Spinal cord (tissue), 10 donors: ENCODE measurements around the gene RTL3. TPM values are rescaled to one million over a fixed set of nuclear protein-coding genes. Genes with fewer than 3 reads are reported as not detected.
"Not testable (repeated sequence)": the region's sequence is repeated elsewhere in the genome, so short reads cannot be mapped to it uniquely, and the experiment has no call there.

ENCODE experiments used
- DNase-seq, 6 donors: peaks; one replicate each; pipeline versions ENCODE4 v3.0.0 to v3.0.0-alpha.2; 2013 to 2015; ENCODE audit warnings: low spot score in 6 of 6, low read depth in 4 of 6
- H3K27ac ChIP-seq: one replicate; pipeline ENCODE4 v1.5.1; 2013; ENCODE audit warnings: low read depth, low read length, control low read depth
- H3K27me3 ChIP-seq: one replicate; pipeline ENCODE4 v1.6.1; 2013; ENCODE audit warnings: low read length; ENCODE audit not compliant: control insufficient read depth, insufficient read depth
- H3K36me3 ChIP-seq: one replicate; pipeline ENCODE4 v1.6.1; 2013; ENCODE audit warnings: low read length; ENCODE audit not compliant: control insufficient read depth, insufficient read depth
- H3K4me1 ChIP-seq: one replicate; pipeline ENCODE4 v1.6.1; 2013; ENCODE audit warnings: low read length; ENCODE audit not compliant: control insufficient read depth, insufficient read depth
- H3K4me3 ChIP-seq: one replicate; pipeline ENCODE4 v1.5.1; 2013; ENCODE audit warnings: low read depth, low read length, control low read depth
- H3K9me3 ChIP-seq: one replicate; pipeline ENCODE4 v1.6.1; 2013; ENCODE audit warnings: low read length; ENCODE audit not compliant: control insufficient read depth, insufficient read depth
- WGBS: methylation state at CpG from one replicate; pipeline ENCODE4 v1.1.5; 2013; ENCODE audit warnings: missing lambda C conversion rate; ENCODE audit not compliant: insufficient coverage; 5-methylcytosine and 5-hydroxymethylcytosine counted together
- polyA plus RNA-seq, 2 donors: library from polyadenylated mRNA; unstranded; fragments of 120-200 nt; gene quantifications; one replicate each; pipeline ENCODE4 v1.2.1, GENCODE V29; 2013; ENCODE audit not compliant: insufficient read length in 2 of 2
- total RNA-seq, 2 donors: library from RNA; depleted of rRNA in 1 of 2; stranded (reverse); fragments of 120-200 nt in 1 of 2; fragments of >200 nt in 1 of 2; gene quantifications; one replicate each; pipeline versions ENCODE4 v1.2.3 to v1.2.4, GENCODE V29; 2013 to 2014
- donor health status: healthy.

The RTL3 gene
- total and polyA plus RNA-seq, 4 donors = 0.10 TPM; not detected in 3

DNA sequence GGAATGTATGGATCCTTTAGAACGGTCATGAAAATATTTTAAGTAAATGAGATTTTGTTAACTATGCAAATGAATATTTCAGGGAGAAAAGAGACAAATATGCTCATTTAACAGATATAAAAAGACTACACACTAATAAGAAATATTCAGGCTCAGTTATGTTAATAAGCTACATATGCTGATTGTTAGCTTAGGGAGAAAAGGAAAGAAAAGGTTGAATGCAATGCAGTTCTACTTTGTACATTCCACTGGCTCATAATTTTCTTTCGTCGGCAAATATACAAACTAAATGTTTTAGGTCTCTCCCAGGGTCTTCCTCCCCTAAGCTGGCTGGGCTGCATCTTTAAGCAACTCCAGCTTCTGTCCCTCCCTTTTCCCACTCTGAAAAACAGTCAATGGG lies 2.7 kb upstream of the RTL3 start:
- no peak for DNase-seq
- Histone ChIP-seq H3K36me3 (no peaks in the 10 kb centered on the region), H3K4me3 (no peak overlapping the region), H3K27ac (no peak overlapping the region), H3K4me1 (no peaks in the 10 kb centered on the region), H3K27me3 (no peaks in the 10 kb centered on the region), H3K9me3 (no peaks in the 10 kb centered on the region)
- WGBS = no CpG with 5 or more reads among the region's 3 CpGs

DNA sequence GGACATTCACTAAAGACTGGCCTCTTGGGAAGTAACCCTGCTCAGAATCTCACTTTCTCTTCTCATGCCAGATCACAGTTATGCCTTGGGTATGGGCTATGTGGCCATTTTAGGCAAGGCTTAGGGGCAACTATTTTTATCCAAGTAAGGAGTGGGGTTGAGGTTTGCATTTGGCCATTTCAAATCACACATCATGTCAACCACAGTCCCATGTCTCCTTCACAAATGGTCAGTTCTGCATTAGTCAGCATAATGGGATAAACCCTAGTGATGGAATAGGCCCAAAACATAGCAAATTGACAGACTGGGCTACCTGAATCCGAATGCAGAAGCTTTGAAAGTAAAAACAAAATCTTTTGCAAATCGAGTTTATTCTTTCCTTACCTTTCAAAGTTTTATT lies 827 bp upstream of the RTL3 start:
- no peak overlapping the region for H3K4me3 ChIP-seq
- 60% methylated on average over 1 of the region's 2 CpGs for WGBS
- H3K4me1 ChIP-seq = no peaks in the 10 kb centered on the region
- no peak for DNase-seq
- no peaks in the 10 kb centered on the region for H3K27me3 ChIP-seq
- H3K27ac ChIP-seq = no peak overlapping the region
- H3K9me3 ChIP-seq = no peaks in the 10 kb centered on the region
- H3K36me3 ChIP-seq = no peaks in the 10 kb centered on the region

DNA sequence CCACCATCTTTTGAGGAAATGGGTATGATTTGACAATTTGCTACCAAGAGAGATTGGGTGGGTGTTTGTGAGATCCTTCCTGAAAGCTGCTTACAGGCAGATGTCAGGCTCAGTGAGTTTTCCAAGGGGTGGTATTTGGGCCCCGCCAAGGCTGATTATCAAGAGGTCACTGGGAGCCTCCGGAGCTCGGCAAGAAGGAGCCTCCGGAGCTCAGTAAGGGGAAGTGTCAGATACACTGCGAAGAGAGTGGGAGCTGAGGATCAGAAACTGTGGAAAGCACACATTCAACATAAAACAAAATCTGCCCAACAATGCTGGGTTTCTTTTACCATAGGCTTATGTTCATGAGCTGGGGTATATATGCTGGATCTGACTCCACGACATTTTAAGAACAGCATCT lies 714 bp downstream of the RTL3 start:
- 71% methylated on average over 2 of the region's 6 CpGs for WGBS
- no peaks in the 10 kb centered on the region for H3K36me3 ChIP-seq
- no peak overlapping the region for H3K4me3 ChIP-seq
- no peak overlapping the region for H3K27ac ChIP-seq
- H3K9me3 ChIP-seq = no peaks in the 10 kb centered on the region
- no peak for DNase-seq
- no peaks in the 10 kb centered on the region for H3K27me3 ChIP-seq
- H3K4me1 ChIP-seq = no peaks in the 10 kb centered on the region

DNA sequence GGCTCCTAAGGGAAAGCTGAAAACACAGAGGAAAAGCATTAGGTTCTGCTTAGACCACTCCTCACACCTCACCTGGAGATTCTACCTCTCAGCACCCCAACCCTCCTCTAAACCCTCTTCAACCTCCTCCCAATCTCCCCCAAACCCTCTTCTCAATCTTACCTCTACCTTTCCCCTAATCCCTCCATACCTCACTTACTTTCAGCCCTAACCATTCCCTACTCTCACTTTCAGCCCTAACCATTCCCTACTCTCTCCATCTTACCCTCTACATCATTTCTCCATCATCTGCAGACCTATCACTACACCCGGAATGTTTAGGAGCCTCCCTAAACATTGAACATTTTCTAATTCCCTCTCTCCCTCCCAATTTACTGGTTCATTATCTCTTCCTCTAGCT lies 3.5 kb downstream of the RTL3 start:
- WGBS = no CpG with 5 or more reads among the region's 1 CpG
- Histone ChIP-seq H3K27me3 (no peaks in the 10 kb centered on the region), H3K4me3 (no peak overlapping the region), H3K27ac (no peak overlapping the region), H3K36me3 (no peaks in the 10 kb centered on the region), H3K4me1 (no peaks in the 10 kb centered on the region), H3K9me3 (no peaks in the 10 kb centered on the region)
- DNase-seq = no peak

DNA sequence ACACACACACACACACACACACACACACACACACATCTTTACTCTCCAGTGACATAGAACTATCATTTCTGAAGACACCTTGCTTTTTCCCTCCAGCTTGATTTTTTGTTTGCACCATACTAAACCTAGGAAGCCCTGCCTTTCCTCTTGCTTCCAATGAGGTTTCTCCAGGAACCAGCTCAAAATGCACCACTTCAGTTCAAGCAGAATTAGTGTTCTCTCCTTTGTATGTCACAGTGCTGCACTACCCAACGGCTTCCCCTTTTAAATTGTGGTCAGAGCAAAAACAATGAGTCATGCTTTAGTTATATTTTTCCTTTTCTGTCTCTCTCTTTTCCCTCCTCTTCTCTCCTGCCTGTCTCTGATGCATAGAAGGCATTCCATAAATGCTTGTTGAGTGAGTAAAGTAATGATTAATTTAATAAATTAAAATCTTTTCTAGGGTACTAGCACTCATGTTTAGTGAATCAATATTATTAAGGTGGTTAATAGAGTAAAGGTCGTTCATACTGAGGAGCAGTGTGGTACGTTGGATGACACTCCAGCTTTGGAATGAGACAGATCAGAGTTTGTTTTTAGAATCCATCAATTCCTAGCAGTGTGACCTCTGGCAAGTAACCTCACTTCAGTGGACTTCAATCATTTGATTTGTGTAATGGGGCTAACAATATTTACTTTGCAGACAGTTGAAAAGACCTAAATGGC lies 5.9 kb downstream of the RTL3 start:
- 29% methylated on average over 2 of the region's 3 CpGs for WGBS
- DNase-seq = peak in 1 of 6 donors; percentile 3
- Histone ChIP-seq H3K4me1 (no peaks in the 10 kb centered on the region), H3K9me3 (no peaks in the 10 kb centered on the region), H3K27me3 (no peaks in the 10 kb centered on the region), H3K4me3 (no peak overlapping the region), H3K36me3 (no peaks in the 10 kb centered on the region), H3K27ac (no peak overlapping the region)

DNA sequence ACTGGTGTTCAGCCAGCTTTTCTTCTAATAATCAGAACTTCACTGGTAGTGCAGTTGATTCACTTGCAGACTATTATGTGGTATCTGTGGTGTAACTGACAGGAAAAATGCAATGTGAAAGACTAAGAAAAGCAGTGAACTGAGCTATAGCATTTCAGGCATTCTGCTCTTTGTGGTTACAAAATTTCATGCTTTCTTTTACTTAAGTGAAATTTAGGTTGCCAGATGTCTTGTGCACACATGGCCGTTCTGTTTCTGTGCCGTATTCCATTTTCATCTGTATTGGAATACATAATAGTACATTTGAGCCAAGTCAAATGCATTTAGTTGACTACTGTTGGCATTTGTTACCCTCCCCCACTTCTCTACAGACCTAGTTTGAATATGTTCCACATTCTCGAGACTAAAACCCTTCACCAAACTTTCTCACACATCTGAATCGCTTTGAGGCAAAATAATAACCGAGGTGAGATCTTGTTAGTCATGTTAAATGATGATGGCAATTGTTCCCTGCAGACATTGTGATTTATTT lies 8.2 kb downstream of the RTL3 start:
- Histone ChIP-seq H3K4me3 (no peak overlapping the region), H3K36me3 (no peaks in the 10 kb centered on the region), H3K27ac (no peak overlapping the region), H3K27me3 (no peaks in the 10 kb centered on the region), H3K9me3 (no peaks in the 10 kb centered on the region), H3K4me1 (no peaks in the 10 kb centered on the region)
- WGBS = no CpG with 5 or more reads among the region's 5 CpGs
- DNase-seq = peak in 1 of 6 donors; percentile 13

DNA sequence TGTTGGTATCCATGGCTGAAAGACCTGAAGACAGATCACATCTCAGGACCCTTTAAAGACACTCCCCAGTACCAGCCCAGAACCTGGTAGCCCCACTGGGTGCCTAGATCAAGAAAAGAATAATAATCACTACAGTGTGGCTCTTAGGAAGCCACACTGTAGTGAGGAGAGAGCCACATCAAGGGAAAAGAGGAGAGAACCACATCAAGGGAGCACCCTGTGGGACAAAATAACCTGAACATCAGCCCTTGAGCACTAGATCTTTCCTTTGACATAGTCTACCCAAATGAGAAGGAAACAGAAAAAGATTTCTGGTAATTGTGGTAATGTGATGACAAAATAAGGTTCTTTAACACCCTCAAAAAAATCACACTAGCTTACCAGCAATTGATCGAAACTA lies 15.3 kb downstream of the RTL3 start:
- Histone ChIP-seq H3K4me1 (no peaks in the 10 kb centered on the region), H3K9me3 (peaks cover 2% of the 10 kb centered on the region), H3K27ac (no peak overlapping the region), H3K4me3 (no peak overlapping the region), H3K36me3 (no peaks in the 10 kb centered on the region), H3K27me3 (no peaks in the 10 kb centered on the region)
- no peak for DNase-seq
- WGBS = no CpG with 5 or more reads among the region's 1 CpG

DNA sequence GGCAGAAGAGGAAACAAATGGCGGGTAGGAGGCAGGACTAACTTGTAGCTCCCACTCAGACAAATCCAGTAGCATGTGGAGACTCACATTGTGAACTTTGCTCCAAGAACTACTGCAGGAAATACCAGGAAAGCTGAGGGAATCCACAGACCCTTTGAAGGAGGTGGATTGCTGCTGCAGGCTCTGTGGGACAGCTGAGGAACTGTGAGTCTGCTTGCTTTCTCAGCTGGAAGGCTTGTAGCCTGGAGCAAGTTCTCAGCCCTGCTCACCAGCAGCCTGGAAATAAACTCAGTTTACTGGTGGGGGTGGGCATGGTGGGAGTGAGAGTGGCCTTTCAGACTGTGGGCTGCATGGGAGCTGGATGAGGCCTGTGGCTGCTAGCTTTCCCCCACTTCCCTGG lies 16.0 kb downstream of the RTL3 start:
- H3K4me3 ChIP-seq = no peak overlapping the region
- no peak overlapping the region for H3K27ac ChIP-seq
- peaks cover 2% of the 10 kb centered on the region for H3K9me3 ChIP-seq
- no peak for DNase-seq
- no peaks in the 10 kb centered on the region for H3K36me3 ChIP-seq
- WGBS = no CpG with 5 or more reads among the region's 1 CpG
- no peaks in the 10 kb centered on the region for H3K4me1 ChIP-seq
- H3K27me3 ChIP-seq = no peaks in the 10 kb centered on the region

DNA sequence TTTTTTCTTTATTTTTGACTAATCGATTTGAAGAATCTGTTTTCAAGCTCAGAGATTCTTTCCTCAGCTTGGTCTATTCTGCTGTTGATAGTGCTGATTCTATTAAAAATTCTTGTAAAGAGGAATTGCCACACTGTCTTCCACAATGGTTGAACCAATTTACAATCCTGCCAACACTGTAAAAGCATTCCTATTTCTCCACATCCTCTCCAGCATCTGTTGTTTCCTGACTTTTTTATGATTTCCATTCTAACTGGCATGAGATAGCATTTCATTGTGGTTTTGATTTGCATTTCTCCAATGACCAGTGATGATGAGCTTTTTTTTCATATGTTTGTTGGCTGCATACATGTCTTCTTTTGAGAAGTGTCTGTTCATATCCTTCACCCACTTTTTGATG lies 23.0 kb downstream of the RTL3 start:
- no CpG with 5 or more reads among the region's 1 CpG for WGBS
- not testable (repeated sequence) for H3K36me3 ChIP-seq, H3K9me3 ChIP-seq, H3K27me3 ChIP-seq, H3K27ac ChIP-seq, H3K4me3 ChIP-seq, DNase-seq, H3K4me1 ChIP-seq
